C4-2B (cell line): Measurements from ENCODE around the gene SHCBP1L.

ENCODE experiments used
- ZFX ChIP-seq: fragments of 450-650 bp; IDR thresholded peaks from 2 replicates; pipeline ENCODE4 v1.6.1; 2017
- TF ChIP-seq, protein P1 (sequence below): fragments of 450-650 bp; conservative IDR thresholded peaks from 2 replicates; pipeline ENCODE4 v1.5.1; 2017; ENCODE audit warnings: mild to moderate bottlenecking

- TF ChIP-seq, protein P1, sequence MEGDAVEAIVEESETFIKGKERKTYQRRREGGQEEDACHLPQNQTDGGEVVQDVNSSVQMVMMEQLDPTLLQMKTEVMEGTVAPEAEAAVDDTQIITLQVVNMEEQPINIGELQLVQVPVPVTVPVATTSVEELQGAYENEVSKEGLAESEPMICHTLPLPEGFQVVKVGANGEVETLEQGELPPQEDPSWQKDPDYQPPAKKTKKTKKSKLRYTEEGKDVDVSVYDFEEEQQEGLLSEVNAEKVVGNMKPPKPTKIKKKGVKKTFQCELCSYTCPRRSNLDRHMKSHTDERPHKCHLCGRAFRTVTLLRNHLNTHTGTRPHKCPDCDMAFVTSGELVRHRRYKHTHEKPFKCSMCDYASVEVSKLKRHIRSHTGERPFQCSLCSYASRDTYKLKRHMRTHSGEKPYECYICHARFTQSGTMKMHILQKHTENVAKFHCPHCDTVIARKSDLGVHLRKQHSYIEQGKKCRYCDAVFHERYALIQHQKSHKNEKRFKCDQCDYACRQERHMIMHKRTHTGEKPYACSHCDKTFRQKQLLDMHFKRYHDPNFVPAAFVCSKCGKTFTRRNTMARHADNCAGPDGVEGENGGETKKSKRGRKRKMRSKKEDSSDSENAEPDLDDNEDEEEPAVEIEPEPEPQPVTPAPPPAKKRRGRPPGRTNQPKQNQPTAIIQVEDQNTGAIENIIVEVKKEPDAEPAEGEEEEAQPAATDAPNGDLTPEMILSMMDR, result no peak
- no peak for TF ChIP-seq ZFX
Measured at GRCh38 chr1:182978151-182978853, 25.3 kb upstream of the SHCBP1L start.
